GM12878 (cell line): Measurements from ENCODE around the gene SLC31A1. TPM values are rescaled to one million over a fixed set of nuclear protein-coding genes. Genes with fewer than 3 reads are reported as not detected.
"Not testable (repeated sequence)": the region's sequence is repeated elsewhere in the genome, so short reads cannot be mapped to it uniquely, and the experiment has no call there.

Experiments used
- ATAC-seq: fragments of 200-7000 bp; cut with Tn5 transposase; 3 replicates; pipeline ENCODE4 v1.9.1; 2020; ENCODE audit warnings: mild to moderate bottlenecking, moderate library complexity
- BruUV-seq: library from RNA; stranded (reverse); fragments of 400-500 nt; replicated peaks from 2 replicates; lab custom pipeline; 2021; lab: Mats Ljungman, UMichigan
- CTCF ChIA-PET: fragments of 300-600 bp; sonication (Branson Sonifier 250); formaldehyde crosslinking; extraction: SDS; loops from one replicate; lab custom pipeline; 2021; ENCODE audit warnings: inconsistent platforms; lab: Yijun Ruan, JAX
- POLR2A ChIA-PET: fragments of 350-600 bp; formaldehyde crosslinking; extraction: SDS; loops from one replicate; lab custom pipeline; 2021; ENCODE audit warnings: inconsistent platforms; lab: Charles Lee
- RAD21 ChIA-PET: fragments of 300-600 bp; sonication (Branson Sonifier 250); formaldehyde crosslinking; loops from one replicate; lab custom pipeline; 2023; ENCODE audit warnings: antibody characterized with exemption; ENCODE audit not compliant: unreplicated experiment; lab: Charles Lee
- SMC1A ChIA-PET: fragments of 300-600 bp; sonication (Branson Sonifier 250); formaldehyde crosslinking; loops from one replicate; lab custom pipeline; 2023; ENCODE audit not compliant: unreplicated experiment, uncharacterized antibody; lab: Charles Lee
- DNase-seq: peaks from one replicate; pipeline ENCODE4 v3.0.0-alpha.2; 2011; ENCODE audit warnings: low read depth, low spot score
- FAIRE-seq: peaks from 3 replicates; lab custom pipeline; 2011; peaks lifted over from hg19 to GRCh38; lab: Jason Lieb, UNC
- H2AFZ ChIP-seq: 2 replicates; pipeline ENCODE4 v1.6.0; 2011; ENCODE audit warnings: low read depth, low read length, control low read depth; ENCODE audit not compliant: control insufficient read depth
- H3K27ac ChIP-seq: 2 replicates; pipeline ENCODE4 v1.5.1; 2011; ENCODE audit warnings: control low read depth; ENCODE audit not compliant: control insufficient read depth, insufficient read depth
- H3K27me3 ChIP-seq, 2 experiments: replicated peaks in 1 of 2; 2 replicates each; pipeline versions ENCODE4 v1.6.0 to v1.6.1; 2011; ENCODE audit warnings: low read length in 1 of 2; ENCODE audit not compliant: control insufficient read depth in 2 of 2, insufficient read depth in 2 of 2
- H3K36me3 ChIP-seq, 2 experiments: 2 replicates each; pipeline ENCODE4 v1.5.1; 2011; ENCODE audit warnings: low read length in 1 of 2; ENCODE audit not compliant: control insufficient read depth in 2 of 2, insufficient read depth in 2 of 2
- H3K4me1 ChIP-seq: 2 replicates; pipeline ENCODE4 v1.6.1; 2011; ENCODE audit warnings: mild to moderate bottlenecking, low read length, moderate library complexity, mixed read lengths; ENCODE audit not compliant: control insufficient read depth, insufficient read depth
- H3K4me2 ChIP-seq: 2 replicates; pipeline ENCODE4 v1.6.0; 2011; ENCODE audit warnings: control low read depth; ENCODE audit not compliant: control insufficient read depth, insufficient read depth
- H3K4me3 ChIP-seq: fragments of 200-600 bp; sonication (generic); 2 replicates; pipeline ENCODE4 v1.5.1; 2016
- H3K79me2 ChIP-seq: 2 replicates; pipeline ENCODE4 v1.6.0; 2011; ENCODE audit warnings: low read length; ENCODE audit not compliant: control insufficient read depth, insufficient read depth
- H3K9ac ChIP-seq: 2 replicates; pipeline ENCODE4 v1.8.0; 2011; ENCODE audit warnings: low read length, control low read depth, mixed read lengths; ENCODE audit not compliant: control insufficient read depth, insufficient read depth
- H3K9me3 ChIP-seq: replicated peaks from 3 replicates; pipeline ENCODE4 v1.5.1; 2011; ENCODE audit warnings: mild to moderate bottlenecking, low read length; ENCODE audit not compliant: control insufficient read depth, insufficient read depth
- H4K20me1 ChIP-seq: 2 replicates; pipeline ENCODE4 v1.6.0; 2011; ENCODE audit not compliant: control insufficient read depth, insufficient read depth
- SMAD1 ChIP-seq: fragments of 450-650 bp; IDR thresholded peaks from 2 replicates; pipeline ENCODE4 v1.6.1; 2018; ENCODE audit warnings: mild to moderate bottlenecking, low read depth; ENCODE audit not compliant: partially characterized antibody
- ZNF622 ChIP-seq: fragments of 450-650 bp; IDR thresholded peaks from 2 replicates; pipeline ENCODE4 v1.6.1; 2017; ENCODE audit warnings: mild to moderate bottlenecking, inconsistent platforms
- WGBS: methylation state at CpG from one replicate; pipeline ENCODE4 v1.1.6; 2016; ENCODE audit warnings: low lambda C conversion rate; ENCODE audit not compliant: insufficient replicate concordance, insufficient coverage; ENCODE audit errors: missing lambda C conversion rate; 5-methylcytosine and 5-hydroxymethylcytosine counted together
- in situ Hi-C: fragments of 300-500 bp; cut with MboI; formaldehyde crosslinking; loops from 9 replicates; pipeline ENCODE4 v1.14.3; 2018; ENCODE audit warnings: mixed read lengths
- intact Hi-C: fragments of 100-400 bp; cut with micrococcal nuclease; formaldehyde crosslinking; loops from one replicate; pipeline ENCODE4 v1.14.2; 2022; ENCODE audit not compliant: unreplicated experiment
- polyA plus RNA-seq, 11 experiments: library from polyadenylated mRNA; depleted of rRNA in 4 of 11; unstranded in 6 of 11; stranded (reverse) in 5 of 11; fragments of >200 nt; fragmentation: Nextera tagmentation in 4 of 11; fragmentation: Illumina TruSeq in 1 of 11; extraction: Ambion mirVana in 4 of 11; extraction: Trizol in 1 of 11; gene quantifications; 1 replicate in 1 of 11; 2 replicates in 10 of 11; pipeline versions ENCODE4 v1.2.1 to v1.2.3, GENCODE V29; 2011 to 2016; ENCODE audit warnings: inconsistent platforms in 2 of 11, missing spikeins in 2 of 11, low read depth in 1 of 11
- total RNA-seq, 4 experiments: library from RNA; depleted of rRNA in 3 of 4; stranded (reverse); fragments of >200 nt in 3 of 4; fragmentation: Illumina TruSeq in 1 of 4; extraction: Trizol in 1 of 4; gene quantifications; 2 replicates each; pipeline versions ENCODE4 v1.2.1 to v1.2.3, GENCODE V29; 2013 to 2021

Gene SLC31A1
- total and polyA plus RNA-seq, 10 of the 15 experiments (the other 5 are each of a cell fraction or from before 2014, with no cell fraction given), result 7.3 to 16.2 (median 10.5) TPM

GRCh38 chr9:113247640-113248039 lies 26.3 kb downstream of the SLC31A1 start:
- RAD21 ChIA-PET, result interaction anchor here (1.6 kb wide), 1 partner anchor 27 kb away, joined by 5 read pairs; the partner anchor contains the start of genes FKBP15 and SLC31A1
- POLR2A ChIA-PET, result interaction anchor here (0.7 kb wide), 1 partner anchor 15 kb away, joined by 5 read pairs; no protein-coding TSS in a partner anchor
- no peaks in the 10 kb centered on the region for H4K20me1 ChIP-seq
- no peaks in the 10 kb centered on the region for H3K27me3 ChIP-seq
- in situ Hi-C loops, result no loop called here
- H3K4me3 ChIP-seq, result no peak overlapping the region
- H3K36me3 ChIP-seq, result no peaks in the 10 kb centered on the region
- intact Hi-C loops, result no loop called here
- H3K9me3 ChIP-seq, result no peaks in the 10 kb centered on the region
- DNase-seq, result no peak
- no peak overlapping the region for H3K27ac ChIP-seq
- no peak overlapping the region for H3K9ac ChIP-seq
- BruUV-seq, result no TSS peak
- CTCF ChIA-PET, result interaction anchor here (1.3 to 2.2 kb wide), 2 partner anchors 12 to 28 kb away, joined by 3 to 7 read pairs; partner anchors contain the start of genes CDC26 and PRPF4
- FAIRE-seq, result no peak
- H2AFZ ChIP-seq, result no peak overlapping the region
- SMC1A ChIA-PET, result interaction anchor here (1.6 kb wide), 1 partner anchor 28 kb away, joined by 7 read pairs; no protein-coding TSS in a partner anchor
- H3K4me1 ChIP-seq, result peaks cover 16% of the 10 kb centered on the region
- H3K79me2 ChIP-seq, result no peaks in the 10 kb centered on the region; the same call in none of the 2 replicates
- no peak for ATAC-seq
- TF ChIP-seq ZNF622 (no peak), SMAD1 (peak; percentile 56)
- no peak overlapping the region for H3K4me2 ChIP-seq

- H3K4me1 ChIP-seq, result peaks cover 16% of the 10 kb centered on the region
- H3K9ac ChIP-seq, BruUV-seq, H3K9me3 ChIP-seq, FAIRE-seq, ATAC-seq, POLR2A ChIA-PET, H3K27ac ChIP-seq, H3K27me3 ChIP-seq, RAD21 ChIA-PET, H4K20me1 ChIP-seq, H3K79me2 ChIP-seq, H3K36me3 ChIP-seq, H2AFZ ChIP-seq, intact Hi-C loops, H3K4me3 ChIP-seq, DNase-seq, CTCF ChIA-PET, H3K4me2 ChIP-seq, in situ Hi-C loops: not testable (repeated sequence)
- SMC1A ChIA-PET, result interaction anchor here (1.5 kb wide), 1 partner anchor 23 kb away, joined by 3 read pairs; no protein-coding TSS in a partner anchor
- 100% methylated on average over 2 of the region's 2 CpGs for WGBS
Observed at GRCh38 chr9:113249661-113250060, 28.3 kb downstream of the SLC31A1 start.
